ENCODE results near the gene SPACA7. TPM values are rescaled to one million over a fixed set of nuclear protein-coding genes. Genes with fewer than 3 reads are reported as not detected.
A peak's percentile ranks its signal among the peaks of the same experiment; 100 is the strongest.

Gene SPACA7
- total RNA-seq, 1 donor from 2014 or later = not detected

DNA sequence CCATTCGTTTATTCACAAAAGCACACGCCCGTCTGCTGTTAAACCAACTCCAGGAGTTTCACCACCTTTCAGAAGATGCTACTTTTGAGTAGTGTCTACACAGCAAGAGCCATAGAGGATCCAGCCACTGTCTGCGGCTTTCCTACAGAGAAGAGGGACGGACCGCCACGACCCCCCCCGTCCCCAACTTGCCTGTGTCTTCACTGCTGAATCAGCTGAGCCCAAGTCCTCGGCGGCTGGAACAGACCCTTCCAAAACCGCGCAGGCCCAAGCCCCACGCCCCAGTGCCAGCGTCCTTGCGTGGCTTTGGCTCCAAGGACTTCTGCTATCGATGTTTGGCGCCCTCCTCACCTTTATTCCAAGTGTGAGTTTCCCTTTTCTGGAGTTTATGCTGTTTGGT lies 65.1 kb downstream of the SPACA7 start:
- TF ChIP-seq CTCF (IDR thresholded peaks at IDR 0.05; ENCODE audit: unreplicated experiment) = no peak
- Mint-ChIP-seq H3K4me1 (ENCODE audit: unreplicated experiment) (no peaks in the 10 kb centered on the region), H3K4me3 (ENCODE audit: unreplicated experiment) (no peak overlapping the region), H3K27me3 (ENCODE audit: unreplicated experiment) (no peaks in the 10 kb centered on the region), H3K9me3 (ENCODE audit: unreplicated experiment) (peaks cover 7% of the 10 kb centered on the region), H3K27ac (ENCODE audit: unreplicated experiment) (no peak overlapping the region), H3K36me3 (ENCODE audit: low read depth, unreplicated experiment) (peaks cover 11% of the 10 kb centered on the region)
- DNase-seq (ENCODE audit: low spot score) = no peak

GRCh38 chr13:112441779-112442310 lies 65.7 kb downstream of the SPACA7 start:
- Mint-ChIP-seq H3K36me3 (ENCODE audit: low read depth, unreplicated experiment) (peaks cover 11% of the 10 kb centered on the region), H3K4me3 (ENCODE audit: unreplicated experiment) (no peak overlapping the region), H3K27me3 (ENCODE audit: unreplicated experiment) (no peaks in the 10 kb centered on the region), H3K9me3 (ENCODE audit: unreplicated experiment) (peaks cover 7% of the 10 kb centered on the region), H3K4me1 (ENCODE audit: unreplicated experiment) (no peaks in the 10 kb centered on the region), H3K27ac (ENCODE audit: unreplicated experiment) (no peak overlapping the region)
- TF ChIP-seq CTCF (IDR thresholded peaks at IDR 0.05; ENCODE audit: unreplicated experiment) = no peak
- no peak for DNase-seq (ENCODE audit: low spot score)

- no peaks in the 10 kb centered on the region for H3K27me3 Mint-ChIP-seq (ENCODE audit: unreplicated experiment)
These were observed 66.4 kb downstream of the SPACA7 start for GRCh38 chr13:112442483-112443090.

DNA sequence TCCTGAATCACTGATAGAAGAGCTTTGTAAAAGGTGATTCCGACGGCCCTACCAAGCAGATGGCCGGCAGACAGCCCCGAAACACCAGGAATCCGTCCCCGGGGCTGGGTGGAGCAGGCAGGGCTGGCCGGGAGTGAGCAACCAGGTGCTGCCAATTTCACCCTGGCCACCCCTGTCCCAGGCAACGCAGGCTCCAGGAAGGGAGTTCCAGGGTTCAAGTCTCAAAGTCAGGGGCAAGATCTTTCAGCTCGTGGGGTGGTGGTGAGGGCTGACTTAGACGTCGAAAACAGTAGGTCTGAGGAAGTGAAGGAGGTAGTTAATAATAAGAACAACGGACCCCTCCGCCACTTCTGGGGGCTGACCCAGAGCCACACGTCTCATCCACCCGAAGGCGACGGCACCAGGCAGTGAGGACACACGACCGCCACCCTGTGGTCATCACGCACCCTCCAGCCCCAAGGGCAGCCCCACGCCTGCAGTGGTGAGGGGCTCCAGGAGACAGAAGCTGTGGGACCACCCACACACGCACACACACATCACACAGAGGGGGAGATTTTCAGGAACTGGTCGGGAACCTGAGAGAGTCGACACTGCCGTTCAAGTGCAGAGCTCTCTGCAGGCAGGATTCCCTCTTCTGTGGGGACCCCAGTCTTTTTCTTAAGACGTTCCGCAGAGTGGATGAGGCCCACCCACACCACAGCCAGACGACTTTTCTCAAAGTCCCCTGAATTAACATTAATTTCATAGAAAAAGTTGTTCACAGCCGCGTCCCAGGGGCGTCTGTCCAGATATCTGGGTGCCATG lies 67.2 kb downstream of the SPACA7 start:
- Mint-ChIP-seq H3K9me3 (ENCODE audit: unreplicated experiment) (peaks cover 7% of the 10 kb centered on the region), H3K36me3 (ENCODE audit: low read depth, unreplicated experiment) (peaks cover 11% of the 10 kb centered on the region), H3K4me3 (ENCODE audit: unreplicated experiment) (no peak overlapping the region), H3K4me1 (ENCODE audit: unreplicated experiment) (no peaks in the 10 kb centered on the region), H3K27ac (ENCODE audit: unreplicated experiment) (no peak overlapping the region), H3K27me3 (ENCODE audit: unreplicated experiment) (peaks cover under 1% of the 10 kb centered on the region)
- DNase-seq (ENCODE audit: low spot score) = peak; percentile 64
- TF ChIP-seq CTCF (IDR thresholded peaks at IDR 0.05; ENCODE audit: unreplicated experiment) = no peak

More at GRCh38 chr13:112442483-112443090, 66.4 kb downstream of the SPACA7 start:
- H3K9me3 Mint-ChIP-seq (ENCODE audit: unreplicated experiment) = peaks cover 7% of the 10 kb centered on the region
- no peak overlapping the region for H3K4me3 Mint-ChIP-seq (ENCODE audit: unreplicated experiment)
- peaks cover 11% of the 10 kb centered on the region for H3K36me3 Mint-ChIP-seq (ENCODE audit: low read depth, unreplicated experiment)
- H3K27ac Mint-ChIP-seq (ENCODE audit: unreplicated experiment) = no peak overlapping the region
- TF ChIP-seq CTCF (IDR thresholded peaks at IDR 0.05; ENCODE audit: unreplicated experiment) = no peak
- DNase-seq (ENCODE audit: low spot score) = no peak
- no peaks in the 10 kb centered on the region for H3K4me1 Mint-ChIP-seq (ENCODE audit: unreplicated experiment)

- peaks cover 11% of the 10 kb centered on the region for H3K36me3 Mint-ChIP-seq (ENCODE audit: low read depth, unreplicated experiment)
- no peak overlapping the region for H3K27ac Mint-ChIP-seq (ENCODE audit: unreplicated experiment)
- peaks cover 7% of the 10 kb centered on the region for H3K9me3 Mint-ChIP-seq (ENCODE audit: unreplicated experiment)
- no peaks in the 10 kb centered on the region for H3K4me1 Mint-ChIP-seq (ENCODE audit: unreplicated experiment)
- H3K4me3 Mint-ChIP-seq (ENCODE audit: unreplicated experiment) = no peak overlapping the region
- DNase-seq (ENCODE audit: low spot score) = peak; percentile 89
- peak; percentile 88 for TF ChIP-seq CTCF (IDR thresholded peaks at IDR 0.05; ENCODE audit: unreplicated experiment)
- peaks cover 1% of the 10 kb centered on the region for H3K27me3 Mint-ChIP-seq (ENCODE audit: unreplicated experiment)
These were observed 67.8 kb downstream of the SPACA7 start for GRCh38 chr13:112443995-112444311.

Measured in endothelial cell (in vitro differentiated cells).